ENCODE results near the gene TBX22.
"Not testable (repeated sequence)": the region's sequence is repeated elsewhere in the genome, so short reads cannot be mapped to it uniquely, and the experiment has no call there.

The TBX22 gene

GRCh38 chrX:80014141-80014940 lies at the start of gene TBX22:
Gene TBX22 (plus strand): TSS chrX:80014753. CDS start chrX:80022270, 7,517 bp downstream.
- DNase-seq, result no peak

- DNase-seq, result no peak
These were observed 38.9 kb upstream of the TBX22 start for GRCh38 chrX:79975605-79976004.

- no peak for DNase-seq
These were observed 10.1 kb upstream of the TBX22 start for GRCh38 chrX:80004458-80004857.

GRCh38 chrX:80011522-80011921 lies 3.0 kb upstream of the TBX22 start:
- no peak for DNase-seq

GRCh38 chrX:80016182-80016581 lies 1.6 kb downstream of the TBX22 start:
- DNase-seq, result no peak

GRCh38 chrX:80021621-80022020 lies 7.1 kb downstream of the TBX22 start:
- no peak for DNase-seq

GRCh38 chrX:80022363-80023031 lies 7.9 kb downstream of the TBX22 start:
- DNase-seq, result no peak

GRCh38 chrX:80026116-80026515 lies 11.6 kb downstream of the TBX22 start:
- no peak for DNase-seq

- not testable (repeated sequence) for DNase-seq
These were observed 51.6 kb downstream of the TBX22 start for GRCh38 chrX:80066156-80066555.

- not testable (repeated sequence) for DNase-seq
These were observed 61.1 kb downstream of the TBX22 start for GRCh38 chrX:80075625-80076024.
